Islet of Langerhans (tissue), 1 donor: ENCODE data around the gene CTU2.

Experiments
- FAIRE-seq: peaks from one replicate; lab custom pipeline; 2011; peaks lifted over from hg19 to GRCh38; lab: Jason Lieb, UNC

The CTU2 gene

GRCh38 chr16:88681709-88682451, 24.4 kb upstream of the CTU2 start:
- no peak for FAIRE-seq

DNA sequence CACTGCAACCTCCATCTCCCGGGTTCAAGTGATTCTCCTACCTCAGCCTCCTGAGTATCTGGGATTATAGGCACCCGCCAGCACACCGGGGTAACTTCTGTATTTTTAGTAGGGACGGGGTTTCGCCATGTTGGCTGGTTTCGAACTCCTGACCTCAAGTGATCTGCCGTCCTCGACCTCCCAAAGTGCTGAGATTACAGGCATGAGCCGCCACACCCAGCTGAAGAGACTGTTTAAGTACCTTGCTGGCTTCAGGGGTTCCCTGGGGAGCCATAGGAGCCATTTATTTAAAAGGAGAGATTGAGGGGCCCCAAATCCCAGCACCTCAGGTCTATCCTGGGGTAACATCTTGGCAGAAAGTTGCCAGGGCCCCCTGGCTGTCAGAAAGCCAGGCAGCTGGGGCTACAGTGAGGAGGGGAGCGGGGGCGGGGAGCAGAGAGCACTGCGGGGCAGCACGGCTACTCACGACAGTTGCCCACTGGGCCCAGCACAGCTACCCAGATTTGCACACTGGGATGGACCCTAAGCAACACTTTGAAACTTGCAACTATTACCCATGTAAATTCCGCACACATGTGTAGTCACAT, 21.6 kb upstream of the CTU2 start:
- no peak for FAIRE-seq

GRCh38 chr16:88685156-88686061, 20.9 kb upstream of the CTU2 start:
- FAIRE-seq, result no peak

DNA sequence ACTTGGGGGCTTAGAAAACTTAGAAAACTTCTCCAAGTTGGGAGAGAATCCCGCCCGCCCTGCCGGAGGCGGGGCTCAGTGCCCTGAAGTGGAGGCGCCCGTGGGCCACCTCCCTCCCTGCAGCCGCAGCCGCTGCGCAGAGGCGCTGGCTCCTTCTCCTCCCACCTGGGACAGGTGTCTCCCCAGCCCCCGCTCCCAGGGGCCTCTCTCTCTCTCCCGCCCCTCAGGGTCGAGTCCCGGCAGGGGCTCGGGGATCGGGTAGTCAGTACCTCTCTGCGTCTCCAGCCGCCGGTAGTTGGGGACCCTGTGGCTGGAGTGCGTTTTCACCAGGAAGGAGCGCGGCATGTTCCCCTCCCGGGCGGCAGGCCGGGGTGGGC, 20.3 kb upstream of the CTU2 start:
- no peak for FAIRE-seq

DNA sequence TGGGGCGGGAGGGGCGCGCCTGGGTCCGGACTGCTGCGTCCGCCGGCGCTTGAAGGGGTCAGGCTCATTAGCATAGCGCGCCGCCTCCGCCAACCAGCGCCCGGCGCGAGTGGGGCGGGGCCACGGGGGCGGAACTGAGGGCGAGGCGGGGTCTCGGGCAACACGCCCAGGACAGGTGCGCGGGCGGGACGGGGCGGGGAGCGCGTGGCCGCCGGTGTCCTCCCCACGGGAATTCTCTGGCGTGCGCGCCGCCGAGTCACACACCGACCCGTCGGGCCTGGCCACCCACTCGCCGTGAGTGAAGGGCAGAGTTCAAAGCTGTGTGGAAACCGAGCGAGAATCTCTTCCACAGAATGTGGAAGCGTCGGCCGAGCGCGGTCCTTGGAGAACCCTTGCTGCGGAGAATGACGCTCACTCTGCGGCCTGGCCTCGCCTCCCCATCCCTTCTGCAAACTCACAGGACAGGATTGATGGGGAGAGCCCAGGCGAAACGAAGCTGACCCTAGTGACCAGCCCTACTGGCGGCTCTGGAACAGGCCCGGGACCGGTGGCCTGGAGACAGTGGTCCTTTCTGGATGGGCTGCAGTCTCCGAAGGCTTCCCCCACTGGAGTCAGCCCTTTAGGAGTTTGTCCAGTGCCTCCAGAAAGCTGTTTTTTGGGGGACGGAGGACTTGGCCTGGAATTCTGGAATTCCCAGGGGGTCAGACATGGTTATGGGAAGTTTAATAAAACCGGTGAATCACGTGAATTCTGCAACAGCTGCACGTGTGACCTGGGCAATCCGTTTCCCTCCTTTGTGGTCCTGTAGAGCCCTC, 19.7 kb upstream of the CTU2 start, which contains the start of gene SNAI3:
Gene SNAI3, minus strand, starts transcription at position 69 of the 815 bp plus-strand sequence. CDS start 101 bp downstream, outside the sequence.
- no peak for FAIRE-seq

- FAIRE-seq, result no peak
Measured at GRCh38 chr16:88687254-88687576, 19.1 kb upstream of the CTU2 start.

- no peak for FAIRE-seq
Measured at GRCh38 chr16:88687676-88688012, 18.7 kb upstream of the CTU2 start.

DNA sequence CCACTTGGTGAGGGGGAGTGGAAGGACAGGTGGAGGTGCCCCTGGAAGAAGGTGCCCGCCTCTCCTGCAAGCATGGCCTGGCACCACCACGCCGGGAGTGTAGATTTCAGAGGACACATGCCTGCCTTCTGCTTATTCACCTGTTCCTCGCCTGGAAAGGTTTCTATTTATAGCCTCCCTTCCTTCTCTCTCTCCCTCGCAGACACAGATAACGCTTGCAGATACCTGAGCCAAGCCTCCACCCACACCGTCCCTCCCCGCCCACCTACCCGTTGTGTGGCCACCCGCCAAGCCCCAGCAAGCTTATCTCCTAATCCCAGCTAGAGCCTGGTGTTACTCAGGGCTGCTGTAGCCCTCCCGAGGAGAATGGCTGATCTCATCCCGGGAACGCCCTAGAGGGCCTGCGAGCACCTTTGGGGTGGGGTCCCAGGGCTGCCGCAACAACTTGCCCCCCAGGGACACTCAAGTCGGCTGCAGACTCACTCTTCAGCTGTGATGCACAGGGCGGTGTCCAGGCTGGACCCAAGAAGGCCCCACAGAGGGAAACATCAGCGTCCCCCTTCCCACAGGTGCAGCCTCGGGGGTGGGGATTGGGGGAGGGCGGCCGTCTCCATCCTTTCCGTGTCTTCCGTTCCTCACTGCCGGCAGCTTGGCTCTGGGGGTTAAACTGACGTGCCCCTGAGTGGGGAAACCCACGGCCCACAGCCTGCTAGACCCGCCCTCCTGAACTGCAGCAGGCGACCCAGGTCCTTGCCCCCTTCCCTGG, 18.1 kb upstream of the CTU2 start:
- FAIRE-seq, result no peak

DNA sequence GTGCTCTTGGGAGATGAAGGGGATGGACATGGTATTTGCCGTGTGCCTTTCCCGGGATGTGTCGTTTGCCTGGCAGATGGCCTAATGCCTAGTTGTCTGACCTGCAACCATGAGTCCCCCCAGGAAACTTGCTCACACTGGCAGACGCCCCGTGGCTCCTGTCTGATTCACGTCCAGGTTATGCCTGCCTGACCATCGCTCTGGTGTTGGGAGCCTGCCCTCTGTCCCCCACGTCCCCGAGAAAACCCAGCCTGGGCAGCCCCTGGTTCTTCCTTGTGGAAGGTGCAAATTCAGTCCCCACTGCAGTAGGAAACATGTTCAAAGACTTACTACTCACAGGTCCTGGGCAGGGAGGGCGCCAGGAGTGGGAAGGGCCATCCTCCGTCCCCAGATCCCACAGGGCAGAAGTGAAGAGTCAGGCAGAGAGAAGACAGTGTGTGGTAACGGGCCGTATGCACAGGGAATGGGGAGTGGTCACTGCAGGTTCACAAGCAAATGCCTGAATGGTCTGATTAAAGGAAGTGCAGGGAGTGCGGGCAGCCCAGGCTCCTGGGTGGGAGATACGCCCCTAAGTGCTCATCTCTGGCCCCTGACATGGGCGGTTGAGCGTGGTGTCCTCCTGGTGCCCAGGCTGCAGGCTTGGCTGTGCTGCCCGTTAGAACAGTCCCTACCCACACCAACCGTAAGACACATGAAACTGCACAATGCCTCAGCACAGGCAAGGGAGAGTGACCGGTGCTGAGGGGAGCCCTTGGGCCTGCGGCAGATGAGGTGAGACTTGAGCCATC, 15.8 kb upstream of the CTU2 start:
- no peak for FAIRE-seq

- FAIRE-seq, result no peak
Measured at GRCh38 chr16:88691129-88691813, 15.0 kb upstream of the CTU2 start.

DNA sequence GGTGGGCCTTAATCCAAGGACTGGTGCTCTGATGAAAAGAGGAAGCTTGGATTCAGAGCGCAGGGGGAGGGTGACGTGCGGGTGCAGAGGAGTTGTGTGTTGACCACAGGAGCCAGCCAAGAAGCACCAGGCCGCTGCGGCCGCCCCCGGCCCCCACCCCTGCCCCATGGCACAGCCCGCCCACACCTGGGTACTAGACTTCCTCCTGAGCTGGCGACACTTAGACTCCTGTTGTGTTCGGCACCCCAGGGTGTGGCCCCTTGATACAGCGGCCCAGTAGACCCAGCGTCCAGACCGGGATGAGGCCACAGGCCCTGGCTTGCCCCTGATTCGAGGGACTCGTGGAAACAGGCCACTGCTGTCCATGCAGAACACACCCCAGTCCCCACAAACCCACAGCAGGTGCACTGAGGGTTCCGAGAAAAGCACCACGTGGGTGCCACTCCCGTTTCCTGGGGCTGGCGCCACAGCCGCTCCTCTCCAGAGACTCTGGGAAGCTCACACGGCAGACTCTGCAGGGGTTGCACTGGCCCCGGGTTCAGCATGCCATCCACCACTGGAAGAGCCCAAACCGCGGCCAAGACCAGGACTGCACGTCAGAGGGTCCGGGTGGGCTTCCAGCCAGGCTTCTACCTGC, 14.3 kb upstream of the CTU2 start:
- no peak for FAIRE-seq

GRCh38 chr16:88692861-88693260, 13.4 kb upstream of the CTU2 start:
- FAIRE-seq, result no peak

DNA sequence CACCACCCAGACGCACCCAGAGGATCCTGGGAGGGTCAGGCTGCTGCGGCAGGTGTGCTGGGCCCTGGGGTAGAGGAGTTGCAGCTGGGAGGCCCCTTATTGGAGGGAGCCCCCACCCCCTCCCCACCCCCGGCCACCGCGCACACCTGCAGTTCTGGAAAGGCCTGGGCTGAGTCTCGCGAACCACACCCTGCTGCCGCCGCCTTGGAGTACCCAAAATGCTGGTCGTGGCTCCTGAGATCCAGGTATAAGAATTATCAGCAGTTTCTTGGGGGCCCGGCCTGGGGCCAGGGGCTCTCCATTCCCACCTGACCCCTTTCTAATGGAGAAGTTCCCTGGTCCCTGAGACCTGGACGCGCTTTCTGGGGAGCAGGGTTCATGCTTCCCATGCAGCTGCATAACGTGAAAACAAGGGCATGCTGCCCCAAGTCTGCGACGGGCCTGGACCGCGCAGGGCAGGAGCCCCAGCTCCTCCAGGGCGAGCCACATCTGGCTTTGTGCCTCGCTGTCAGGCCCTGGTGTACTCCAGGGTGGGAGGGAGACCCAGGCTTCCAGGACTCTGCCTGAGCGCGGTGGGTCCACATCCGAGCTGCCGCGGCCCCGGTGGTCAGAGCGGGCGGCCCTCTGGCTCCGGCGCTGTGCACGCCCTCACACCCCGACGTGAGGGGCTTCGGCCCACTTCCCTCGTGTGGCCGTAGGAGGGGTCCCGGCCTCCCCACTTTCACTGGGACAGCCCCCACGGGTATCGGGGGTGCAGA, 12.7 kb upstream of the CTU2 start:
- no peak for FAIRE-seq

DNA sequence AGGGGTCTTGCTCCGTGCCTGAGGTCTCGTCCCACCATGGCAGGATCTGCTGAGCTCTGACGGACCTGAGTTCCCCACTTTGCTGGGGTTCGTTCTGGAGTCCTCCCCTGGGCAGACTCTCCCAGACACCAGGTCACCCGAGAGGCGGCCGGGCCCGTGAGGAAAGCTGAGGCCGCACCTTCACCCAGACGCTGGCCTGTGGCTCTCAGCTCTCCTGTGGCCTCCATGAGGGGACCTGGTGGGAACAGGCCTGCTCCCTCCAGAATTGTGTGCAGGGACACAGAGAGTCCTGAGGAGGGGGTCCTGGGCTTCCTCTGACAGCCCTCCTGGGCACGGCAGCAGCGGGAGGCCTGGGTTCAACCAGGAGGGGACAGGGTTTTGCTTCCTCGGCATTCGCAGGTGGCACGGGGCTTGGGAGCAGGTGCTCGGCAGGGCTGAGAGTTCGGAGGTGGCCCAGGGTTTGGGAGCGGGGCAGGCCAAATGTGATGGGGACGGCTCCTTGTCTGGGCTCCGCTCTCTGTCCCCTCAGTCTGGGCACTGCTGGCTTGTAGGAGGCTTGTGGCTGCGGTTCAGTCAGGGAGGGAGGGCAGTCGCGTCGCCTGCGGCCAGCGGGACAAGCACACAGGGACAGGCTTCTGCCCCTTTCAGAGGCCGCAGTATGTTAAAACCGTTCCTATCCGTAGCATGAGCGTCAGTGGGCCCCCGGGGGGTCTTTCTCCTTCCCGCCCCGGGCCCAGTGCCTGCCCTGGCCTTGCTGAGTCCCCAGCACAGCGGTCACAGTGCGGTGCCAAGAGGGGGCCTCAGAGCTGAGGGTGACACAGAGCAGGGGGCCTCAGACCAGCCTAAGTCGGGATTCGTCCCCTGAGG, 11.8 kb upstream of the CTU2 start:
- no peak for FAIRE-seq

GRCh38 chr16:88695218-88695617, 11.1 kb upstream of the CTU2 start:
- no peak for FAIRE-seq

DNA sequence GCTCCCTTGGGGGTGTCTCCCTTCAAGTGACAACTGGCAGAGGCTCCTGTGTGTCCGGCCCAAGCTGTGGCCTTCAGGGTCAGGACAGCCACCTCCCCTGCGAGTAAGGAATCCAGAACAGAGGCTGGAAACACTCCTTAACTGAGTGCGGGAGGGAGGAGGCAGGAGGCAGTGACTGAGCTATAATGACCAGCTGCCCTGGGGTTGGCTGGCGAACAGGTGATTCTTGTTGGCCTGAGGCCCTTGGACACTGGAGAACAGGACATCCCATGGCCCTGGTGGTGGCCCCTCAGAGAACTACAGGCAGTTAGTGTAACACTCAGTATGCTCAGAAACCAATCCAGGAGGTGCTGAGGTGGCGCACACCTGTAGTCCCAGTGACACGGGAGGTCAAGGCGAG, 10.6 kb upstream of the CTU2 start:
- FAIRE-seq, result no peak

DNA sequence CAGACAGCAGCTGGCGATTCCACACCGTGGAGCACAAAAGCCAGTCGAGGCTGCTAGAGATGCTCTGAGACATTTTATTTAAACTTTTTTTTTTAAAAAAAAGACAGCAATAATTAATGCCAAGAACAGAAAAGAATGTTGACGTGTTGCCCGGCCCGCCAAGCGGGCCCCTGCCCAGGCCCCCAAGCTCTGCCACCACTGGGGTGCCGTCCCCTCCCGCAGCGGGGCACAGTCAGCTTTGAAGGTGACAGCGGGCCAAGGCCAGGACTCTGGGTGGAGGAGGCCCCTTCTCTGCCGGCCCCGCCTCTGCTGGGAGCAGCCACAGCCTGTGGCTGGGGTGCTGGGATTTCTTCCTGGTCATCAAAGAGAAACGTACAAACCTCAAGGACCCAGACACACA, 9.9 kb upstream of the CTU2 start:
- FAIRE-seq, result no peak
